ENCODE data around the gene CHRNB1. TPM values are rescaled to one million over a fixed set of nuclear protein-coding genes. Genes with fewer than 3 reads are reported as not detected.

CHRNB1 gene
- polyA plus RNA-seq, 1 donor from 2014 or later: 18.2 TPM

DNA sequence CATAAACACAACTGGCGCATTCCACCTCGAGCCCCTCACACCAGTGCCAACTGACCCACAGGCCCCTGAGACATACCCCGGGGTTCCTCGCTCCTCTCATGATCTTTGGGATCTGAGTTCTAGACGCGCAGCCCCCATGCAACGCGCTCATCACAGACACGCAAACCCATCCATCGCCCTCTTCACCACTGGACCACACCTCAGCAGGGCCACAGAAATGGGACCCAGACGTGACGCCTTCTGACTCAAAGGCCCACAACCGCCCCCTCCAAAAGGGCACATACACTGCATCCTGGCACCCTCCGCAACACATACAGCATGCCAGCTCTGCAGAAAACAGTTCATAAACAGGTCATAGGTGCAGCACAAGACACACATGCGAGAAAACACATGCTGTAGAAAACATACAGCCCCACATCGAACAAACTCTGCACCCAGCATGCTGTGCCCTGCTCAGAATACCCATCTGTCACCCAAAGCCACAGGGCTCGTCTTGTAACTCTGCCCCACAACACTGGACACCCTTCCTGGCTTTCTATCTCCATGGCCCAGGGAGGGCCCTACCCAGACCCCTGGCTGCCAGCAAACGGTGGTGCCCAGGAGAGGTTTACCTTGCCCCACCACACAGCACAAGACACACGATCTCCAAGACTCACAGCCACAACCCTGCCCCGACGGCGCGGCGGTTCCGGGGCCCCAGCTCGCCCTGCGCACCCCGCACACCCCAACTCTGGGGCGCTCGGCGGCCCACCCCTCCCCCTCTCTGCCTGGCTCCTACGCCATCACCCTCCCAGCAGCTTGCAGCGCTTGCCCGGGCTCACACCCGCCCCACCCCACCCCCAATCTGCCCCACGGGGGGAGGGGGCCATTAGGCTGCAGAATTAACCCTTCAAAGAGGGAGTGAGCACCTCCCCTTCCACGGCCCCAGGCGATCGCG lies 33.7 kb downstream of the CHRNB1 start:
- Histone ChIP-seq H3K27me3 (ENCODE audit: insufficient read depth, low read depth, low read length) (no peaks in the 10 kb centered on the region), H3K9me3 (ENCODE audit: low read length) (no peaks in the 10 kb centered on the region), H3F3A (ENCODE audit: insufficient read depth, low read length, poor library complexity, severe bottlenecking) (no peaks in the 10 kb centered on the region), H2AFZ (ENCODE audit: low read depth, low read length) (no peak overlapping the region), H4K20me1 (ENCODE audit: insufficient read depth) (no peaks in the 10 kb centered on the region), H3K36me3 (ENCODE audit: insufficient read depth, low read length) (no peaks in the 10 kb centered on the region), H3K4me2 (ENCODE audit: low read length) (peak overlapping the region; percentile 94), H3K4me3 (ENCODE audit: low read length) (peak overlapping the region; percentile 91), H3K9me2 (ENCODE audit: insufficient read depth, low read length) (no peaks in the 10 kb centered on the region), H3K27ac (ENCODE audit: low read length) (peak overlapping the region; percentile 97), H3K79me2 (replicated peaks; ENCODE audit: insufficient read depth, low read length) (peaks cover 53% of the 10 kb centered on the region), H3K9ac (ENCODE audit: low read length) (peak overlapping the region; percentile 98)
- TF ChIP-seq MXI1 (conservative IDR thresholded peaks at IDR 0.05; ENCODE audit: poor library complexity, severe bottlenecking): peak; percentile 70
- TF ChIP-seq RAD21 (conservative IDR thresholded peaks at IDR 0.05): no peak
- TF ChIP-seq EP300 (conservative IDR thresholded peaks at IDR 0.05; ENCODE audit: poor library complexity, severe bottlenecking): peak; percentile 16
- no peak for TF ChIP-seq POLR2AphosphoS5 (IDR thresholded peaks at IDR 0.05)
- TF ChIP-seq, protein P1, sequence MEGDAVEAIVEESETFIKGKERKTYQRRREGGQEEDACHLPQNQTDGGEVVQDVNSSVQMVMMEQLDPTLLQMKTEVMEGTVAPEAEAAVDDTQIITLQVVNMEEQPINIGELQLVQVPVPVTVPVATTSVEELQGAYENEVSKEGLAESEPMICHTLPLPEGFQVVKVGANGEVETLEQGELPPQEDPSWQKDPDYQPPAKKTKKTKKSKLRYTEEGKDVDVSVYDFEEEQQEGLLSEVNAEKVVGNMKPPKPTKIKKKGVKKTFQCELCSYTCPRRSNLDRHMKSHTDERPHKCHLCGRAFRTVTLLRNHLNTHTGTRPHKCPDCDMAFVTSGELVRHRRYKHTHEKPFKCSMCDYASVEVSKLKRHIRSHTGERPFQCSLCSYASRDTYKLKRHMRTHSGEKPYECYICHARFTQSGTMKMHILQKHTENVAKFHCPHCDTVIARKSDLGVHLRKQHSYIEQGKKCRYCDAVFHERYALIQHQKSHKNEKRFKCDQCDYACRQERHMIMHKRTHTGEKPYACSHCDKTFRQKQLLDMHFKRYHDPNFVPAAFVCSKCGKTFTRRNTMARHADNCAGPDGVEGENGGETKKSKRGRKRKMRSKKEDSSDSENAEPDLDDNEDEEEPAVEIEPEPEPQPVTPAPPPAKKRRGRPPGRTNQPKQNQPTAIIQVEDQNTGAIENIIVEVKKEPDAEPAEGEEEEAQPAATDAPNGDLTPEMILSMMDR (IDR thresholded peaks at IDR 0.05; ENCODE audit: poor library complexity, severe bottlenecking): no peak
- TF ChIP-seq TAF1 (IDR thresholded peaks at IDR 0.05; ENCODE audit: low read depth): no peak

- peak within 1 kb of the TSS; percentile 94 for H3K4me2 ChIP-seq (ENCODE audit: low read length)
- H3K4me3 ChIP-seq (ENCODE audit: low read length): peak within 1 kb of the TSS; percentile 91
- H3K36me3 ChIP-seq (ENCODE audit: insufficient read depth, low read length): no peaks in the 10 kb centered on the region
- H3K9me2 ChIP-seq (ENCODE audit: insufficient read depth, low read length): no peaks in the 10 kb centered on the region
- no peaks in the 10 kb centered on the region for H3F3A ChIP-seq (ENCODE audit: insufficient read depth, low read length, poor library complexity, severe bottlenecking)
- H3K27me3 ChIP-seq (ENCODE audit: insufficient read depth, low read depth, low read length): no peaks in the 10 kb centered on the region
- no peaks in the 10 kb centered on the region for H4K20me1 ChIP-seq (ENCODE audit: insufficient read depth)
- TF ChIP-seq RAD21 (conservative IDR thresholded peaks at IDR 0.05) (peak; percentile 33), SMC3 (conservative IDR thresholded peaks at IDR 0.05; ENCODE audit: poor library complexity) (no peak), TAF1 (IDR thresholded peaks at IDR 0.05; ENCODE audit: low read depth) (no peak), EP300 (conservative IDR thresholded peaks at IDR 0.05; ENCODE audit: poor library complexity, severe bottlenecking) (peak; percentile 24), MXI1 (conservative IDR thresholded peaks at IDR 0.05; ENCODE audit: poor library complexity, severe bottlenecking) (peak; percentile 55), POLR2AphosphoS5 (IDR thresholded peaks at IDR 0.05) (peak; percentile 83), REST (IDR thresholded peaks at IDR 0.05; ENCODE audit: borderline replicate concordance) (peak; percentile 67), EZH2 (IDR thresholded peaks at IDR 0.05; ENCODE audit: borderline replicate concordance, insufficient read depth, low read length, poor library complexity, severe bottlenecking) (no peak)
- TF ChIP-seq, protein P1 (IDR thresholded peaks at IDR 0.05; ENCODE audit: poor library complexity, severe bottlenecking): no peak
- no peaks in the 10 kb centered on the region for H3K9me3 ChIP-seq (ENCODE audit: low read length)
- H2AFZ ChIP-seq (ENCODE audit: low read depth, low read length): peak within 1 kb of the TSS; percentile 60
- peak within 1 kb of the TSS; percentile 97 for H3K27ac ChIP-seq (ENCODE audit: low read length)
- peak within 1 kb of the TSS; percentile 98 for H3K9ac ChIP-seq (ENCODE audit: low read length)
- H3K79me2 ChIP-seq (replicated peaks; ENCODE audit: insufficient read depth, low read length): peaks cover 50% of the 10 kb centered on the region
These were observed 34.6 kb downstream of the CHRNB1 start, which contains the start of gene ZBTB4 for GRCh38 chr17:7479213-7480088. TSS of gene ZBTB4 (minus strand) at chr17:7479631. CDS start at chr17:7466801, 12,830 bp downstream.
